ENCODE data around the gene VPS54. TPM values are rescaled to one million over a fixed set of nuclear protein-coding genes. Genes with fewer than 3 reads are reported as not detected.

VPS54 gene
- total RNA-seq, 2 donors from 2014 or later = 17.8 to 22.8 TPM

DNA sequence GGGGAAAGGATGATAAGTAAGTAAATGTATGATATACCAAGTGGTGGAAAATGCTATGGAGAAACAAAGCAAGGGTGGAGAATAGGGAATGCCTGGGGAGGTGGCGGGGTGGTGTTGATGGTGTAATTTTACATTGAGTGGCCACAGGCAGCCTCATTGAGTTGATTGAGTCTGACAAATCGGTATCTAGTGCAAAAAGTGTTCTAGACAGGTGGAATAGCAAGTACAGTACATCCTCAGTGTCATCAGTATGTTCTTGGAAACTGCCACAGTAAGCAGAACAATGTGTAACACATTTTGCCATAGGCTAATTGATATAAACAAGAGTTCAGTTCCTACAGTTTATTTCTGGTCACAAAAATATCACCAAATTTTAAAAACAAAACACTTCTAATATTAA is 131.2 kb downstream of the VPS54 start:
- DNase-seq = no peak
- Histone ChIP-seq H3K9me3 (no peaks in the 10 kb centered on the region), H3K27me3 (no peaks in the 10 kb centered on the region), H3K36me3 (replicated peaks in 1 of 2; ENCODE audit: insufficient read depth in 1 of 2, low read depth in 2 of 2) (peaks cover 8 to 13% of the 10 kb centered on the region in 2 donors), H3K4me1 (peaks cover 19% of the 10 kb centered on the region), H3K4me3 (no peak overlapping the region), H3K27ac (no peak overlapping the region)
- TF ChIP-seq, protein P1, sequence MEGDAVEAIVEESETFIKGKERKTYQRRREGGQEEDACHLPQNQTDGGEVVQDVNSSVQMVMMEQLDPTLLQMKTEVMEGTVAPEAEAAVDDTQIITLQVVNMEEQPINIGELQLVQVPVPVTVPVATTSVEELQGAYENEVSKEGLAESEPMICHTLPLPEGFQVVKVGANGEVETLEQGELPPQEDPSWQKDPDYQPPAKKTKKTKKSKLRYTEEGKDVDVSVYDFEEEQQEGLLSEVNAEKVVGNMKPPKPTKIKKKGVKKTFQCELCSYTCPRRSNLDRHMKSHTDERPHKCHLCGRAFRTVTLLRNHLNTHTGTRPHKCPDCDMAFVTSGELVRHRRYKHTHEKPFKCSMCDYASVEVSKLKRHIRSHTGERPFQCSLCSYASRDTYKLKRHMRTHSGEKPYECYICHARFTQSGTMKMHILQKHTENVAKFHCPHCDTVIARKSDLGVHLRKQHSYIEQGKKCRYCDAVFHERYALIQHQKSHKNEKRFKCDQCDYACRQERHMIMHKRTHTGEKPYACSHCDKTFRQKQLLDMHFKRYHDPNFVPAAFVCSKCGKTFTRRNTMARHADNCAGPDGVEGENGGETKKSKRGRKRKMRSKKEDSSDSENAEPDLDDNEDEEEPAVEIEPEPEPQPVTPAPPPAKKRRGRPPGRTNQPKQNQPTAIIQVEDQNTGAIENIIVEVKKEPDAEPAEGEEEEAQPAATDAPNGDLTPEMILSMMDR (IDR thresholded peaks at IDR 0.05) = no peak
- TF ChIP-seq POLR2A (IDR thresholded peaks at IDR 0.05) = no peak
- no peak for ATAC-seq
- WGBS, 2 donors = 90 to 98% methylated on average over 2 of the region's 2 CpGs
- intact Hi-C loops (cut with DNase I) = no loop called here

DNA sequence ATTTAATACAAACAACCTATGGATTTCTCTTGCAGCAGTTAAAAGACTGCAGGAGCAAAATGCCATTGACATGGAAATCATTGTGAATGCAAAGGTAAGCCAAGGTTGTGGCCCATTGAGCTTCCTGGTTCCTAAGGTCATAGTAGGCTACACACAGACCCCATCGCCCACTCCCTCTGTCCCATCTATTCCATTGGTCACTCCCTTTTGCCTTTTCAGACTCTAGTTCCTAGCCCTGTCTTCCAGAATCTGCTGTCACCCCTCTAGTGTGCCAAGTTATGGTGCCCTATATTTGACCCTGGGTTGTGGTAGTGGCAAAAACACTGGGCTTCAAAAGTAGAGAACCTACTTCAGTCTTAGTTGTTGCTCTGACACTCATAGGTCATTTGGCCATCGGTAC is 132.8 kb downstream of the VPS54 start:
- H3K4me3 ChIP-seq = no peak overlapping the region
- H3K27me3 ChIP-seq = no peaks in the 10 kb centered on the region
- intact Hi-C loops (cut with DNase I) = no loop called here
- no peak overlapping the region for H3K27ac ChIP-seq
- peaks cover 8 to 13% of the 10 kb centered on the region in 2 donors for H3K36me3 ChIP-seq (replicated peaks in 1 of 2; ENCODE audit: insufficient read depth in 1 of 2, low read depth in 2 of 2)
- DNase-seq (no peak), ATAC-seq (no peak)
- 94 to 97% methylated on average over 2 of the region's 2 CpGs for WGBS, 2 donors
- no peaks in the 10 kb centered on the region for H3K9me3 ChIP-seq
- TF ChIP-seq, protein P1 (IDR thresholded peaks at IDR 0.05) = no peak
- TF ChIP-seq POLR2A (IDR thresholded peaks at IDR 0.05) = no peak
- H3K4me1 ChIP-seq = peaks cover 13% of the 10 kb centered on the region

DNA sequence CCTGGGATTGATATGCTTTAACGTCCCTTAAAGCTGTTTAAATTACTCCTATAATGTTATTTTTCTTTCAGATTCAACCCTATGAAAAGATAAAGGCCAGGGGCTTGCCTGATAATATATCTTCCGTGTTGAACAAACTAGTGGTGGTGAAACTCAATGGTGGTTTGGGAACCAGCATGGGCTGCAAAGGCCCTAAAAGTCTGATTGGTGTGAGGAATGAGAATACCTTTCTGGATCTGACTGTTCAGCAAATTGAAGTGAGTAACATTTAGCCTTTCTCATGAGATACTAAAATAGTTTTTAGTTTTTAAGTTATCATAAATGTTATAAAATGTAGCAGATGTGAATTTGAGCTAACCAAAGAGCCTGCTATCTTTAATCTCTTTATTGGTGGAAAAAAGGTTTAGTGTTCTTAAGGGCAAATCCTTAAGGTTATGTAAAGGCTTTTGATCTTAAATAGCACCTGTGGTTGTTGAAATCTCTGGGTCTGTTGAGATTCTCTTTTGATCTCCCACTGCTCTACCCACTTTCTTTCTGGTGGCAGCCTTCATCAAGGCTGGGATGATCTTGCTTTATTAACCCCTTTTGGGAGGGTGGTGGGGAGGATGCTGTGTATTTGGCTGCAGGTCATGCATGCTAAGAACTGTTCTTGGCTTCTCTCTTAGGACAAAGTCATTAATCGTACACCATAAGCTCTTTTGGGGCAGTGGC is 136.7 kb downstream of the VPS54 start:
- TF ChIP-seq, protein P1 (IDR thresholded peaks at IDR 0.05) = no peak
- TF ChIP-seq POLR2A (IDR thresholded peaks at IDR 0.05) = no peak
- H3K27me3 ChIP-seq = no peaks in the 10 kb centered on the region
- no peak for ATAC-seq
- no peak for DNase-seq
- 78 to 82% methylated on average over 3 of the region's 3 CpGs for WGBS, 2 donors
- no peak overlapping the region for H3K27ac ChIP-seq
- no peak overlapping the region for H3K4me3 ChIP-seq
- no peaks in the 10 kb centered on the region for H3K4me1 ChIP-seq
- H3K9me3 ChIP-seq = no peaks in the 10 kb centered on the region
- intact Hi-C loops (cut with DNase I) = no loop called here
- peaks cover 4% of the 10 kb centered on the region in 2 donors for H3K36me3 ChIP-seq (replicated peaks in 1 of 2; ENCODE audit: insufficient read depth in 1 of 2, low read depth in 2 of 2)

DNA sequence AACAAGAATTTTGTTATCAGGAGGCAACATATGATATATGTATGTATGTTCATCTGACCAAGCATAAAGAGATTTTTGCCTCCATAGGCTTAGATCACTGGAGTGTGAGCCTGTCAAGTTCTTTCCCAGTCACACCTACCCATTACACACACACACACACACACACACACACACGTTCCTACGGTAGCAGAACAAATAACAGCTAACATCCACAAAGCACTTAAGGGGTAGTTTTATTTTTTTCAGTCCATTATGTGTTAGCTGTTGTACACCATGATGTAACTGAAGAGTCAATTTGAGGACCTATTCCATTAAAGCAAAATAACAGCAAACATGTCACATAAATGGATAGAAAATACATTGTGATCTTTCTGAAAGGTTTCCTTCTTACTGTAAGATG is 138.0 kb downstream of the VPS54 start:
- TF ChIP-seq POLR2A (IDR thresholded peaks at IDR 0.05) = no peak
- TF ChIP-seq, protein P1 (IDR thresholded peaks at IDR 0.05) = no peak
- no peak for DNase-seq
- no peak overlapping the region for H3K4me3 ChIP-seq
- ATAC-seq = no peak
- intact Hi-C loops (cut with DNase I) = no loop called here
- H3K4me1 ChIP-seq = no peaks in the 10 kb centered on the region
- peaks cover 1 to 4% of the 10 kb centered on the region in 2 donors for H3K36me3 ChIP-seq (replicated peaks in 1 of 2; ENCODE audit: insufficient read depth in 1 of 2, low read depth in 2 of 2)
- no peaks in the 10 kb centered on the region for H3K9me3 ChIP-seq
- H3K27me3 ChIP-seq = no peaks in the 10 kb centered on the region
- WGBS, 2 donors = 40 to 56% methylated on average over 2 of the region's 2 CpGs
- no peak overlapping the region for H3K27ac ChIP-seq

DNA sequence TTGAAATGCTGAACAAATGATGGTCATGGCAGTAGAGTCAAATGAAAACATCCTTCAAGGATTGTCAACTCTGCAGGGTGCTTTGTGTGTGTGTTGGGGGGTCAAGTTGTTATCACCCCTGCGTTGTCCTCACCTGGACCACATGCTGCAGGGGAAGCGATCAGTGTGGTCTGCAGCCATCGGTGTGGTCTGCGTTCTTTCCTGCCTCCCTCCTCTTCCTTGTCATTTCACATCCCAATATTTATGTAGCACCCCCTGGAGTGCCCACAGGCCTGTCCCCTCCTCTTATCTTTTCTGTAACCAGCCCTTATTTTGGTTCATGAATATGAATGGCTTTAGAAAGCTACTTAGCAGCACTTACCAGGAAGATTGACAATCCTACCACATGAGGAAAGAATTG is 138.6 kb downstream of the VPS54 start:
- intact Hi-C loops (cut with DNase I) = no loop called here
- H3K27me3 ChIP-seq = no peaks in the 10 kb centered on the region
- peaks cover 1 to 4% of the 10 kb centered on the region in 2 donors for H3K36me3 ChIP-seq (replicated peaks in 1 of 2; ENCODE audit: insufficient read depth in 1 of 2, low read depth in 2 of 2)
- no peaks in the 10 kb centered on the region for H3K4me1 ChIP-seq
- ATAC-seq (no peak), DNase-seq (no peak)
- H3K4me3 ChIP-seq = no peak overlapping the region
- 77 to 94% methylated on average over 4 of the region's 4 CpGs for WGBS, 2 donors
- H3K9me3 ChIP-seq = no peaks in the 10 kb centered on the region
- no peak overlapping the region for H3K27ac ChIP-seq
- TF ChIP-seq POLR2A (IDR thresholded peaks at IDR 0.05) = no peak
- TF ChIP-seq, protein P1 (IDR thresholded peaks at IDR 0.05) = no peak
